HG03378 (cell line): ENCODE measurements around the gene STK38.

Experiments
- ATAC-seq: cut with Tn5 transposase; IDR thresholded peaks from one replicate; pipeline ENCODE4 v1.9.1; 2021; ENCODE audit warnings: mild to moderate bottlenecking, moderate library complexity; ENCODE audit not compliant: unreplicated experiment

The STK38 gene

GRCh38 chr6:36524871-36525270 lies 22.4 kb downstream of the STK38 start:
- no peak for ATAC-seq

- no peak for ATAC-seq
Measured at GRCh38 chr6:36523936-36524499, 23.3 kb downstream of the STK38 start.

GRCh38 chr6:36523451-36523850 lies 23.8 kb downstream of the STK38 start:
- ATAC-seq, result no peak

GRCh38 chr6:36519352-36519751 lies 27.9 kb downstream of the STK38 start:
- ATAC-seq, result no peak

GRCh38 chr6:36517408-36517807 lies 29.9 kb downstream of the STK38 start:
- no peak for ATAC-seq

GRCh38 chr6:36516988-36517387 lies 30.3 kb downstream of the STK38 start:
- ATAC-seq, result no peak

GRCh38 chr6:36516559-36516958 lies 30.7 kb downstream of the STK38 start:
- ATAC-seq, result no peak

GRCh38 chr6:36515844-36516243 lies 31.4 kb downstream of the STK38 start:
- ATAC-seq, result no peak

GRCh38 chr6:36514554-36515456 lies 32.5 kb downstream of the STK38 start:
- no peak for ATAC-seq

GRCh38 chr6:36510365-36510764 lies 36.9 kb downstream of the STK38 start:
- ATAC-seq, result no peak

GRCh38 chr6:36508532-36508931 lies 38.7 kb downstream of the STK38 start:
- ATAC-seq, result no peak

- ATAC-seq, result no peak
Measured at GRCh38 chr6:36506611-36507010, 40.7 kb downstream of the STK38 start.

GRCh38 chr6:36505744-36506534 lies 41.3 kb downstream of the STK38 start:
- ATAC-seq, result no peak

- no peak for ATAC-seq
Measured at GRCh38 chr6:36504982-36505381, 42.3 kb downstream of the STK38 start.

GRCh38 chr6:36504181-36504580 lies 43.1 kb downstream of the STK38 start:
- ATAC-seq, result no peak

- ATAC-seq, result no peak
Measured at GRCh38 chr6:36501686-36502085, 45.6 kb downstream of the STK38 start.

- ATAC-seq, result no peak
Measured at GRCh38 chr6:36499918-36500317, 47.4 kb downstream of the STK38 start.

- ATAC-seq, result no peak
Measured at GRCh38 chr6:36495086-36495485, 52.2 kb downstream of the STK38 start.

- no peak for ATAC-seq
Measured at GRCh38 chr6:36493859-36494258, 53.4 kb downstream of the STK38 start.

- ATAC-seq, result no peak
Measured at GRCh38 chr6:36493319-36493718, 54.0 kb downstream of the STK38 start.

GRCh38 chr6:36492621-36493020 lies 54.7 kb downstream of the STK38 start:
- no peak for ATAC-seq

GRCh38 chr6:36492092-36492491 lies 55.2 kb downstream of the STK38 start:
- ATAC-seq, result no peak
